PFSK-1 (cell line): ENCODE measurements around the gene EPHA1.

ENCODE experiments used
- REST ChIP-seq, 2 experiments: IDR thresholded peaks; 2 replicates each; pipeline versions ENCODE4 v1.6.1 to v1.8.0; 2011 to 2012; ENCODE audit warnings: low read depth in 2 of 2, low read length in 2 of 2, control low read depth in 1 of 2, inconsistent platforms in 1 of 2, mild to moderate bottlenecking in 1 of 2, moderate library complexity in 1 of 2; ENCODE audit not compliant: insufficient read depth in 1 of 2
- SIN3A ChIP-seq: IDR thresholded peaks from 2 replicates; pipeline ENCODE4 v1.6.1; 2012; ENCODE audit warnings: mild to moderate bottlenecking, low read length, moderate library complexity, borderline replicate concordance; ENCODE audit not compliant: insufficient read depth

GRCh38 chr7:143394068-143394467 is 14.6 kb downstream of the EPHA1 start:
- TF ChIP-seq REST (IDR thresholded peaks at IDR 0.05; ENCODE audit: insufficient read depth in 1 of 2, low read depth in 2 of 2, low read length in 2 of 2) (no peak), SIN3A (no peak)
